ENCODE results near the gene JAZF1. TPM values are rescaled to one million over a fixed set of nuclear protein-coding genes. Genes with fewer than 3 reads are reported as not detected.

Gene JAZF1
- total RNA-seq, 2 donors from 2014 or later: 9.3 to 37.4 TPM

- intact Hi-C loops (cut with DNase I): no loop called here
Measured at GRCh38 chr7:28077616-28078015, 103.0 kb downstream of the JAZF1 start.

DNA sequence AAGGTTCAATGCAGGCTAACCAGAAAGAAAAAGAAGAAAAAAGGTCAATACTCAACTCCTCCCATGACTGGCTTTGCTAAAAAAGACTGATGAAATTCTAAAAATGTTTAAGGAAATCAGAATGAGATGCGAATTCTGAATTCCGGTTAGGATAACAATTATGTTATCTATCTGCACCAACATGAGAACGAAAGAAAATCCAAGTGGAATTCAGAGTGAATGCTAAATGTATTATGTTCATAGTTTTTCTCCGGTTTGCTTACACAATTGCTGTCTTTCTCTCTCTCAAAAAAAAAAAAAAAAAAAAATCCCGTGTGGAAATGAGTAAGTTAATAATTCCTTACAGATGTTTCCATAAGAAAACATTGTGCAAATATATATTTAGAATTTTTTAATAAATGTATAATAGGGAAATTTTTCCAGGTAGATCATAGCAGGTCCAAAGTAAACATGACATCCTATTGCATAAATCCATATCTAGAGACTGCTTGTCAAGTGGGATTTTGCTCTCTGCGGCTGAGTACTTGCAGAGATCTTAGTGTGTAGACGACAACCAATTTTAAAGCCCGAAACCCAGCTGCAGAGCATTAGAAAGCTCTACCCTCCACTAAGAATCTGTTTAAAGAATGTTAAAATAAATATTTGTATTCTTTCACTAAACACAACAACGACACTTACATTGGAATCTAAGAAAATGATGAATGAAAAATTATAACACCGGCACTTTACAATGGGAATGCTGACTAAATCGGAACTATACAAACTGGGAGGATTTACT, 104.0 kb downstream of the JAZF1 start:
- DNase-seq (ENCODE audit: low spot score): no peak
- no peak overlapping the region for H3K4me3 ChIP-seq
- no peaks in the 10 kb centered on the region for H3K36me3 ChIP-seq
- no peaks in the 10 kb centered on the region for H3K9me3 ChIP-seq
- no peaks in the 10 kb centered on the region for H3K27me3 ChIP-seq (replicated peaks; ENCODE audit: insufficient read depth)
- intact Hi-C loops (cut with DNase I): no loop called here
- no peak overlapping the region for H3K27ac ChIP-seq
- TF ChIP-seq, protein P1, sequence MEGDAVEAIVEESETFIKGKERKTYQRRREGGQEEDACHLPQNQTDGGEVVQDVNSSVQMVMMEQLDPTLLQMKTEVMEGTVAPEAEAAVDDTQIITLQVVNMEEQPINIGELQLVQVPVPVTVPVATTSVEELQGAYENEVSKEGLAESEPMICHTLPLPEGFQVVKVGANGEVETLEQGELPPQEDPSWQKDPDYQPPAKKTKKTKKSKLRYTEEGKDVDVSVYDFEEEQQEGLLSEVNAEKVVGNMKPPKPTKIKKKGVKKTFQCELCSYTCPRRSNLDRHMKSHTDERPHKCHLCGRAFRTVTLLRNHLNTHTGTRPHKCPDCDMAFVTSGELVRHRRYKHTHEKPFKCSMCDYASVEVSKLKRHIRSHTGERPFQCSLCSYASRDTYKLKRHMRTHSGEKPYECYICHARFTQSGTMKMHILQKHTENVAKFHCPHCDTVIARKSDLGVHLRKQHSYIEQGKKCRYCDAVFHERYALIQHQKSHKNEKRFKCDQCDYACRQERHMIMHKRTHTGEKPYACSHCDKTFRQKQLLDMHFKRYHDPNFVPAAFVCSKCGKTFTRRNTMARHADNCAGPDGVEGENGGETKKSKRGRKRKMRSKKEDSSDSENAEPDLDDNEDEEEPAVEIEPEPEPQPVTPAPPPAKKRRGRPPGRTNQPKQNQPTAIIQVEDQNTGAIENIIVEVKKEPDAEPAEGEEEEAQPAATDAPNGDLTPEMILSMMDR (IDR thresholded peaks at IDR 0.05): no peak
- TF ChIP-seq POLR2A (IDR thresholded peaks at IDR 0.05) (no peak), POLR2AphosphoS5 (IDR thresholded peaks at IDR 0.05) (no peak)
- H3K4me1 ChIP-seq (replicated peaks): no peaks in the 10 kb centered on the region
- 79% methylated on average over 11 of the region's 11 CpGs for WGBS

More at GRCh38 chr7:28077616-28078015, 103.0 kb downstream of the JAZF1 start:
- no peaks in the 10 kb centered on the region for H3K36me3 ChIP-seq
- no peak for DNase-seq (ENCODE audit: low spot score)
- no peak overlapping the region for H3K27ac ChIP-seq
- H3K4me1 ChIP-seq (replicated peaks): no peaks in the 10 kb centered on the region
- whole genome bisulfite sequencing: 76% methylated on average over 2 of the region's 2 CpGs
- TF ChIP-seq POLR2A (IDR thresholded peaks at IDR 0.05): no peak
- no peak for TF ChIP-seq POLR2AphosphoS5 (IDR thresholded peaks at IDR 0.05)
- TF ChIP-seq, protein P1 (IDR thresholded peaks at IDR 0.05): no peak
- H3K4me3 ChIP-seq: no peak overlapping the region
- no peaks in the 10 kb centered on the region for H3K9me3 ChIP-seq
- H3K27me3 ChIP-seq (replicated peaks; ENCODE audit: insufficient read depth): no peaks in the 10 kb centered on the region

- H3K27ac ChIP-seq: no peak overlapping the region
- H3K4me1 ChIP-seq (replicated peaks): no peaks in the 10 kb centered on the region
- no peak overlapping the region for H3K4me3 ChIP-seq
- H3K27me3 ChIP-seq (replicated peaks; ENCODE audit: insufficient read depth): no peaks in the 10 kb centered on the region
- H3K36me3 ChIP-seq: no peaks in the 10 kb centered on the region
- intact Hi-C loops (cut with DNase I): no loop called here
- no peaks in the 10 kb centered on the region for H3K9me3 ChIP-seq
- TF ChIP-seq, protein P1 (IDR thresholded peaks at IDR 0.05): no peak
- TF ChIP-seq POLR2AphosphoS5 (IDR thresholded peaks at IDR 0.05) (no peak), POLR2A (IDR thresholded peaks at IDR 0.05) (no peak)
- DNase-seq (ENCODE audit: low spot score): no peak
- 50% methylated on average over 3 of the region's 3 CpGs for WGBS
Measured at GRCh38 chr7:28075674-28076358, 104.8 kb downstream of the JAZF1 start.

DNA sequence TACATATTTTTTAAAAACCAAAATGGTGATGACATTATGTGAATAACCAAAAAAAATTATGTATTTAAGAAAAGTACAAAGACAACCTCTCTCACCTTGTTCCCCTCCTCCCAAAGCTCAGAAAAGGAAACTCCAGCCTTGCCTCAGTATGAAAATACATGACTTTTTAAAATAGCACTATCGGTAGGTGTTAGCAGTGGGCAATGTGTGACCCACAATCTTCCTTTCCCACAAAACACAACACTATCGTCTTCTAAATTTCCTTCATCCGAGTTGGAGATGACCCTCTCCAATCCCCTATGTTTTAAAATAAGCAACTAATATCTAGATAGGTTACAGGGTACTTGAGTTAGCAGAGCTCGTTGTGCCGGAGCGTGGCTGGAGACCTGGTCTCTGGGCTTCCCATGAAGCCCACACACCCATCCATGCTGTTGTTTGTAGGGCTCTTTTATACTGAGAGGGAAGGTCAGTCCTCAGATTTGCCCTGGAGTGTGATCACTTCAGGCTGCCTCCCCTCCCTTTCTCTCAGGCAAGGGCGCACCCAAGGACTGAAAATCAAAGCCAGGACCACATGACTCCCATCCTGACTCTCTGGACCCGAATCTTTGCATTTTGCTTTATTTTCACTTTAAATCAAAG, 107.6 kb downstream of the JAZF1 start:
- intact Hi-C loops (cut with DNase I): loop anchor here (5.0 kb wide), 1 partner anchor 46 kb away; no protein-coding TSS in a partner anchor
- no peak for DNase-seq (ENCODE audit: low spot score)
- WGBS: 95% methylated on average over 8 of the region's 8 CpGs
- Histone ChIP-seq H3K9me3 (no peaks in the 10 kb centered on the region), H3K27me3 (replicated peaks; ENCODE audit: insufficient read depth) (no peaks in the 10 kb centered on the region), H3K36me3 (no peaks in the 10 kb centered on the region), H3K4me3 (no peak overlapping the region), H3K27ac (no peak overlapping the region), H3K4me1 (replicated peaks) (no peaks in the 10 kb centered on the region)
- TF ChIP-seq POLR2AphosphoS5 (IDR thresholded peaks at IDR 0.05) (no peak), POLR2A (IDR thresholded peaks at IDR 0.05) (no peak)
- TF ChIP-seq, protein P1 (IDR thresholded peaks at IDR 0.05): no peak

Data from prostate gland (tissue), 2 donors.